Thyroid gland (tissue), 4 donors: Measurements from ENCODE around the gene PODXL.

Experiments used
- CTCF ChIP-seq, 6 experiments: fragments of 200-600 bp in 3 of 6; fragments of 450-650 bp in 3 of 6; sonication (generic) in 3 of 6; IDR thresholded peaks; one replicate each; pipeline ENCODE4 v1.5.1; 2016 to 2019; ENCODE audit warnings: antibody characterized with exemption in 6 of 6, mild to moderate bottlenecking in 2 of 6, inconsistent platforms in 1 of 6, moderate library complexity in 1 of 6
- POLR2A ChIP-seq, 2 donors: fragments of 450-650 bp; IDR thresholded peaks; one replicate each; pipeline ENCODE4 v1.6.1; 2017; ENCODE audit warnings: antibody characterized with exemption in 2 of 2, mild to moderate bottlenecking in 2 of 2, moderate library complexity in 1 of 2

- TF ChIP-seq CTCF (IDR thresholded peaks at IDR 0.05): no peak
- TF ChIP-seq POLR2A (IDR thresholded peaks at IDR 0.05): no peak
Measured at GRCh38 chr7:131476740-131477139, 79.7 kb downstream of the PODXL start.
